A549 (cell line): ENCODE measurements around the gene KREMEN1. TPM values are rescaled to one million over a fixed set of nuclear protein-coding genes. Genes with fewer than 3 reads are reported as not detected.

ENCODE experiments used
- ATAC-seq, 2 experiments: fragments of 200-7000 bp in 1 of 2; fragments of >200 bp in 1 of 2; cut with Nextera tagmentation in 1 of 2; cut with Tn5 transposase in 1 of 2; 3 replicates each; pipeline versions ENCODE4 v1.8.0 to v1.9.1; 2018 to 2020; ENCODE audit warnings: mild to moderate bottlenecking in 1 of 2, moderate library complexity in 1 of 2
- CTCF ChIA-PET: fragments of 300-600 bp; sonication (Branson Sonifier 250); formaldehyde crosslinking; extraction: SDS; loops from one replicate; lab custom pipeline; 2021; ENCODE audit warnings: antibody characterized with exemption, inconsistent platforms; lab: Yijun Ruan, JAX
- POLR2A ChIA-PET: fragments of 350-600 bp; formaldehyde crosslinking; extraction: SDS; loops from one replicate; lab custom pipeline; 2021; ENCODE audit warnings: antibody characterized with exemption, inconsistent platforms; lab: Yijun Ruan, JAX
- DNase-seq, 2 experiments: peaks; one replicate each; pipeline versions ENCODE4 v3.0.0 to v3.0.0-alpha.2; 2011 to 2016; ENCODE audit warnings: low read depth in 1 of 2, low spot score in 1 of 2
- FAIRE-seq: peaks from 2 replicates; lab custom pipeline; 2011; peaks lifted over from hg19 to GRCh38; lab: Jason Lieb, UNC
- H3K27ac ChIP-seq, 2 experiments: fragments of >200 bp; sonication (Bioruptor Twin); formaldehyde crosslinking; 3 replicates each; pipeline ENCODE4 v1.5.1; 2016 to 2017
- H3K4me1 ChIP-seq: fragments of >200 bp; sonication (Bioruptor Twin); formaldehyde crosslinking; 3 replicates; pipeline ENCODE4 v1.6.1; 2016
- H3K4me2 ChIP-seq: fragments of >200 bp; sonication (Bioruptor Twin); formaldehyde crosslinking; 3 replicates; pipeline ENCODE4 v1.6.1; 2016
- H3K4me3 ChIP-seq: fragments of >200 bp; sonication (Bioruptor Twin); formaldehyde crosslinking; 3 replicates; pipeline ENCODE4 v1.5.1; 2016
- H3K9me3 ChIP-seq: fragments of >200 bp; sonication (Bioruptor Twin); formaldehyde crosslinking; 3 replicates; pipeline ENCODE4 v1.6.1; 2016
- BHLHE40 ChIP-seq: IDR thresholded peaks from 2 replicates; pipeline ENCODE4 v1.6.1; 2012; ENCODE audit warnings: low read depth, low read length, inconsistent platforms
- CBX2 ChIP-seq: fragments of 200-600 bp; sonication (generic); IDR thresholded peaks from 2 replicates; pipeline ENCODE4 v1.6.1; 2016; ENCODE audit warnings: low read depth, mild to moderate bottlenecking, borderline replicate concordance
- CHD2 ChIP-seq: fragments of 150-350 bp; IDR thresholded peaks from 2 replicates; pipeline ENCODE4 v1.6.1; 2014; ENCODE audit warnings: low read length; ENCODE audit not compliant: partially characterized antibody
- EHF ChIP-seq: fragments of 250-450 bp; sonication (Bioruptor Pico); IDR thresholded peaks from 2 replicates; pipeline ENCODE4 v1.5.0; 2020; ENCODE audit warnings: mild to moderate bottlenecking
- EHMT2 ChIP-seq: fragments of 200-600 bp; sonication (generic); IDR thresholded peaks from 2 replicates; pipeline ENCODE4 v1.6.1; 2016; ENCODE audit warnings: antibody characterized with exemption, low read depth, mild to moderate bottlenecking, moderate library complexity
- ESRRA ChIP-seq: fragments of 150-350 bp; IDR thresholded peaks from 2 replicates; pipeline ENCODE4 v1.6.1; 2014; ENCODE audit warnings: mild to moderate bottlenecking, low read length, borderline replicate concordance
- FOSB ChIP-seq: fragments of 250-450 bp; sonication (Bioruptor Pico); IDR thresholded peaks from 2 replicates; pipeline ENCODE4 v1.5.0; 2020; ENCODE audit warnings: mild to moderate bottlenecking, moderate library complexity
- FOSL2 ChIP-seq, 2 experiments: fragments of 450-650 bp in 1 of 2; fragments of >200 bp in 1 of 2; sonication (Bioruptor Twin) in 1 of 2; formaldehyde crosslinking; IDR thresholded peaks; 2 replicates each; pipeline versions ENCODE4 v1.5.0 to v1.6.1; 2016 to 2020; ENCODE audit warnings: mild to moderate bottlenecking in 1 of 2, moderate library complexity in 1 of 2
- HEYL ChIP-seq: fragments of 250-450 bp; sonication (Bioruptor Pico); IDR thresholded peaks from 2 replicates; pipeline ENCODE4 v1.8.0; 2021; ENCODE audit warnings: mild to moderate bottlenecking, moderate library complexity
- HOXB13 ChIP-seq: fragments of 250-450 bp; sonication (Bioruptor Pico); IDR thresholded peaks from 2 replicates; pipeline ENCODE4 v1.5.0; 2020; ENCODE audit warnings: low read depth, mild to moderate bottlenecking, moderate library complexity
- JUN ChIP-seq, 2 experiments: fragments of >200 bp; sonication (Bioruptor Twin); formaldehyde crosslinking; IDR thresholded peaks; 2 replicates in 1 of 2; 3 replicates in 1 of 2; pipeline ENCODE4 v1.6.1; 2016 to 2017
- MYC ChIP-seq: IDR thresholded peaks from 2 replicates; pipeline ENCODE4 v1.6.1; 2012; ENCODE audit warnings: mild to moderate bottlenecking, inconsistent platforms, low read length, improper control_type of control experiment, borderline replicate concordance
- NPAS2 ChIP-seq: fragments of 250-450 bp; sonication (Bioruptor Pico); IDR thresholded peaks from 2 replicates; pipeline ENCODE4 v1.8.0; 2022; ENCODE audit warnings: mild to moderate bottlenecking, moderate library complexity, borderline replicate concordance
- RARB ChIP-seq: fragments of 250-450 bp; sonication (Bioruptor Pico); IDR thresholded peaks from 2 replicates; pipeline ENCODE4 v1.8.0; 2021; ENCODE audit warnings: mild to moderate bottlenecking, moderate library complexity
- RFX5 ChIP-seq: fragments of 450-650 bp; IDR thresholded peaks from 2 replicates; pipeline ENCODE4 v1.7.1; 2014; ENCODE audit warnings: antibody characterized with exemption, mild to moderate bottlenecking, moderate library complexity
- SMC3 ChIP-seq: fragments of >200 bp; sonication (Bioruptor Twin); formaldehyde crosslinking; IDR thresholded peaks from 3 replicates; pipeline ENCODE4 v1.6.1; 2018; ENCODE audit warnings: inconsistent platforms
- SREBF2 ChIP-seq: fragments of 450-650 bp; IDR thresholded peaks from 2 replicates; pipeline ENCODE4 v1.6.1; 2014; ENCODE audit warnings: mild to moderate bottlenecking, moderate library complexity
- ZC3H11A ChIP-seq: fragments of 450-650 bp; IDR thresholded peaks from 2 replicates; pipeline ENCODE4 v1.6.1; 2014; ENCODE audit warnings: antibody characterized with exemption, mild to moderate bottlenecking
- ZSCAN20 ChIP-seq: fragments of 250-450 bp; sonication (Bioruptor Pico); IDR thresholded peaks from 2 replicates; pipeline ENCODE4 v1.8.0; 2022; ENCODE audit warnings: mild to moderate bottlenecking, moderate library complexity
- WGBS: methylation state at CpG from one replicate; pipeline ENCODE4 v1.1.6; 2017; ENCODE audit errors: missing lambda C conversion rate; 5-methylcytosine and 5-hydroxymethylcytosine counted together
- polyA plus RNA-seq, 4 experiments: library from polyadenylated mRNA; depleted of rRNA in 3 of 4; stranded (reverse); fragments of >200 nt; fragmentation: RNase III in 1 of 4; extraction: RNeasy Plus Mini Kit Qiagen cat#74134 plus additional on column Dnase treatment in 1 of 4; gene quantifications; 2 replicates in 3 of 4; 3 replicates in 1 of 4; pipeline ENCODE4 v1.2.3, GENCODE V29; 2011 to 2017
- TF ChIP-seq, protein P1 (sequence below): fragments of >200 bp; sonication (Bioruptor Twin); formaldehyde crosslinking; IDR thresholded peaks from 2 replicates; pipeline ENCODE4 v1.6.1; 2016
- TF ChIP-seq, protein P2 (sequence below): fragments of 150-350 bp; IDR thresholded peaks from 2 replicates; pipeline ENCODE4 v1.6.1; 2014; ENCODE audit warnings: low read depth, mild to moderate bottlenecking, low read length
- TF ChIP-seq, protein P3 (sequence below): fragments of 200-600 bp; sonication (generic); IDR thresholded peaks from 2 replicates; pipeline ENCODE4 v1.6.1; 2016; ENCODE audit warnings: antibody characterized with exemption, mild to moderate bottlenecking, moderate library complexity
- TF ChIP-seq, protein P4 (sequence below): IDR thresholded peaks from 2 replicates; pipeline ENCODE4 v1.6.1; 2012
- TF ChIP-seq, protein P5 (sequence below): fragments of 250-450 bp; sonication (Bioruptor Pico); IDR thresholded peaks from 2 replicates; pipeline ENCODE4 v1.5.0; 2021; ENCODE audit warnings: mild to moderate bottlenecking, moderate library complexity, borderline replicate concordance

KREMEN1 gene
- polyA plus RNA-seq, 2 of the 4 experiments (the other 2 are of a cell fraction), result 1.7 to 2.5 TPM

DNA sequence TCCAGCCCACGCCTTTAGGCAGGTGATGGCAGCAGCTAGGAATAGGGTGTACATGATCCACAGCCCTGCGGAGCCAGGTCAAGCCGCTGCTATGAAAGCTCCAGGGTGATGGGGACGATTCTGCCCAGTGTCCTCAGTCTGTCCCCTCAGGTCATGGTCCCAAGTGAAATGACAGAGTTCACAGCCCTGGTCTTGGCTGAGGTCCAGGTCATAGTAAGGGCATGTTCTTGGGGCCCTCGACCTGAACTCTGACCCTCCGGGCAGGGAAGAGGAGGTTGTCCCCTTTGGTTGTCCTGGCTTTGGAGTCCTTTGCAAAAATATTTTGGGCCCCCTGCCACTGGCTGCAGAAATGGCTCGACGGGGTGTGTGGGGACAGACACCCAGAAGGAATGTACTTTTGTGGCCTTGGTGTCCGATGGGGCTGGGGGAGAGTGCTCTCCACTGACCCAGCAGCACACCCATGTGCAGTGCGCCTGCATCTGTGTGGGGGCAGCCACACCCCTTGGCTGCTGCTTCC is 18.5 kb upstream of the KREMEN1 start:
- no peak for ATAC-seq
- ChIA-PET POLR2A (no interaction called here), CTCF (interaction anchor here (1.0 to 2.1 kb wide), 3 partner anchors 11 to 199 kb away, joined by 3 to 8 read pairs (median 5); no protein-coding TSS in a partner anchor)
- Histone ChIP-seq H3K4me1 (no peaks in the 10 kb centered on the region), H3K9me3 (no peaks in the 10 kb centered on the region), H3K4me3 (no peak overlapping the region), H3K27ac (no peak overlapping the region), H3K4me2 (no peak overlapping the region)
- no peak for FAIRE-seq
- 82% methylated on average over 9 of the region's 10 CpGs for WGBS
- no peak for DNase-seq
- TF ChIP-seq, protein P1, sequence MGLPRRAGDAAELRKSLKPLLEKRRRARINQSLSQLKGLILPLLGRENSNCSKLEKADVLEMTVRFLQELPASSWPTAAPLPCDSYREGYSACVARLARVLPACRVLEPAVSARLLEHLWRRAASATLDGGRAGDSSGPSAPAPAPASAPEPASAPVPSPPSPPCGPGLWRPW, result no peak
- no peak for TF ChIP-seq HEYL (CRISPR knock-in tag)
- TF ChIP-seq RFX5, result no peak
- TF ChIP-seq, protein P2, sequence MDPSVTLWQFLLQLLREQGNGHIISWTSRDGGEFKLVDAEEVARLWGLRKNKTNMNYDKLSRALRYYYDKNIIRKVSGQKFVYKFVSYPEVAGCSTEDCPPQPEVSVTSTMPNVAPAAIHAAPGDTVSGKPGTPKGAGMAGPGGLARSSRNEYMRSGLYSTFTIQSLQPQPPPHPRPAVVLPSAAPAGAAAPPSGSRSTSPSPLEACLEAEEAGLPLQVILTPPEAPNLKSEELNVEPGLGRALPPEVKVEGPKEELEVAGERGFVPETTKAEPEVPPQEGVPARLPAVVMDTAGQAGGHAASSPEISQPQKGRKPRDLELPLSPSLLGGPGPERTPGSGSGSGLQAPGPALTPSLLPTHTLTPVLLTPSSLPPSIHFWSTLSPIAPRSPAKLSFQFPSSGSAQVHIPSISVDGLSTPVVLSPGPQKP, result no peak
- TF ChIP-seq SMC3, result no peak
- TF ChIP-seq BHLHE40, result no peak
- TF ChIP-seq CBX2, result no peak
- TF ChIP-seq SREBF2, result no peak
- TF ChIP-seq, protein P3, sequence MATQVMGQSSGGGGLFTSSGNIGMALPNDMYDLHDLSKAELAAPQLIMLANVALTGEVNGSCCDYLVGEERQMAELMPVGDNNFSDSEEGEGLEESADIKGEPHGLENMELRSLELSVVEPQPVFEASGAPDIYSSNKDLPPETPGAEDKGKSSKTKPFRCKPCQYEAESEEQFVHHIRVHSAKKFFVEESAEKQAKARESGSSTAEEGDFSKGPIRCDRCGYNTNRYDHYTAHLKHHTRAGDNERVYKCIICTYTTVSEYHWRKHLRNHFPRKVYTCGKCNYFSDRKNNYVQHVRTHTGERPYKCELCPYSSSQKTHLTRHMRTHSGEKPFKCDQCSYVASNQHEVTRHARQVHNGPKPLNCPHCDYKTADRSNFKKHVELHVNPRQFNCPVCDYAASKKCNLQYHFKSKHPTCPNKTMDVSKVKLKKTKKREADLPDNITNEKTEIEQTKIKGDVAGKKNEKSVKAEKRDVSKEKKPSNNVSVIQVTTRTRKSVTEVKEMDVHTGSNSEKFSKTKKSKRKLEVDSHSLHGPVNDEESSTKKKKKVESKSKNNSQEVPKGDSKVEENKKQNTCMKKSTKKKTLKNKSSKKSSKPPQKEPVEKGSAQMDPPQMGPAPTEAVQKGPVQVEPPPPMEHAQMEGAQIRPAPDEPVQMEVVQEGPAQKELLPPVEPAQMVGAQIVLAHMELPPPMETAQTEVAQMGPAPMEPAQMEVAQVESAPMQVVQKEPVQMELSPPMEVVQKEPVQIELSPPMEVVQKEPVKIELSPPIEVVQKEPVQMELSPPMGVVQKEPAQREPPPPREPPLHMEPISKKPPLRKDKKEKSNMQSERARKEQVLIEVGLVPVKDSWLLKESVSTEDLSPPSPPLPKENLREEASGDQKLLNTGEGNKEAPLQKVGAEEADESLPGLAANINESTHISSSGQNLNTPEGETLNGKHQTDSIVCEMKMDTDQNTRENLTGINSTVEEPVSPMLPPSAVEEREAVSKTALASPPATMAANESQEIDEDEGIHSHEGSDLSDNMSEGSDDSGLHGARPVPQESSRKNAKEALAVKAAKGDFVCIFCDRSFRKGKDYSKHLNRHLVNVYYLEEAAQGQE, result no peak
- no peak for TF ChIP-seq ESRRA
- no peak for TF ChIP-seq NPAS2 (CRISPR knock-in tag)
- TF ChIP-seq MYC, result no peak
- no peak for TF ChIP-seq CHD2
- TF ChIP-seq, protein P4, sequence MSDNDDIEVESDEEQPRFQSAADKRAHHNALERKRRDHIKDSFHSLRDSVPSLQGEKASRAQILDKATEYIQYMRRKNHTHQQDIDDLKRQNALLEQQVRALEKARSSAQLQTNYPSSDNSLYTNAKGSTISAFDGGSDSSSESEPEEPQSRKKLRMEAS, result no peak
- TF ChIP-seq, all 56 proteins: peak for 0

DNA sequence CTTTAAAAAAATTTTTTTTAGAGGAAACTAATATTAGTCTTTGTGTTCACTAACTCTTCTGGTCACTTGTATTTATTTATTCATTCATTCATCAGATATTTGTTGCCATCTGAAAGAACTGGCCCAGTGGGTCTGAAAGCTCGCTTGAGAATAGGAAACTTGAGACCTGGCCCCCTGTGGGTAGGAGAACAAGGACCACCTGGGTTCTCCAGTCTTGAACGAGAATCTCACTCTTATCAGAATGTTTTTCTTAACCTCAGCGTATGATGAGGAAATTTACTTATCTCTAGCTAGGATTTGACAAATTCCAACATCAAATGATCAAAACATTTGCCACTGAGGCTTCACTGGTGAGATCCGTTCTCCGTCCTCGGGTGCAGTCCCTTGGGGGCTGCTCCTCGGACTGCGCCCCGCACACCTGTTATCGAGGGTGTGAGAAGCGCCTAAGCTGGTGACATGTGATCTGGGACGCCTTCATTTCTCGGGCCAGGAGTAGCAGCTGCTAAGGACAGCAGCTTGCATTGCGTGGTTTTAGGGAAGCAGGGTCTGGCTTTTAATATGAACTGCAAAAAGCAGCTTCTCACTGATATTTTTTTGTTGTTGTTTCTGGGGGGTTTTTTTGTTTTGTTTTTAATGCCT is 17.5 kb upstream of the KREMEN1 start:
- H3K4me3 ChIP-seq, result no peak overlapping the region
- ATAC-seq (no peak), DNase-seq (no peak), FAIRE-seq (no peak)
- TF ChIP-seq RARB (CRISPR knock-in tag), result no peak
- H3K4me1 ChIP-seq, result no peaks in the 10 kb centered on the region
- CTCF ChIA-PET, result interaction anchor here (1.1 to 1.6 kb wide), 3 partner anchors 14 to 200 kb away, joined by 3 to 7 read pairs (median 5); no protein-coding TSS in a partner anchor
- POLR2A ChIA-PET, result no interaction called here
- no peak overlapping the region for H3K27ac ChIP-seq
- H3K4me2 ChIP-seq, result no peak overlapping the region
- WGBS, result 85% methylated on average over 14 of the region's 14 CpGs
- no peaks in the 10 kb centered on the region for H3K9me3 ChIP-seq

DNA sequence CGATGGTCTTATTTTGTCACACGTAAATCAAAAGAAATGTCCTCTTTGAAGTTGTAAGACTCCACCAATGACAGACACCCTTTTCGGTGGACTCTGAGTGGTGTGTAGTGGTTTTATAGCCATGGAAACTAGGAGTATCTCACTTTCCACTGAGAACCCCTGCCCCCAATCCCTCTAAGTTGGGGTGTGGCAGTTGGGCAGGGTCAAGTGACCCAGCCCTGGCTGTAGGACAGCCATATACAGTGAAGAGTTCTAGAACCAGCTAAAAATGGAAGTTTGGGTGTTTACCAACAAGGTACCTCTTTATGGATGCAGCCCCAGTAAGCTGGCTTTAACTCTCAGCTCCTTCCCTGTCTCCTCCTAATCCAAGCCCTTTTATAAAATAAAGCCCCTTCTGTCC is 16.4 kb upstream of the KREMEN1 start:
- POLR2A ChIA-PET, result no interaction called here
- Histone ChIP-seq H3K4me1 (no peaks in the 10 kb centered on the region), H3K27ac (no peak overlapping the region), H3K9me3 (no peaks in the 10 kb centered on the region), H3K4me2 (no peak overlapping the region), H3K4me3 (no peak overlapping the region)
- CTCF ChIA-PET, result interaction anchor here (1.6 to 1.7 kb wide), 2 partner anchors 16 kb away, joined by 5 to 7 read pairs; no protein-coding TSS in a partner anchor
- ATAC-seq (no peak), DNase-seq (no peak), FAIRE-seq (no peak)
- WGBS, result 98% methylated on average over 3 of the region's 3 CpGs
- no peak for TF ChIP-seq EHMT2
- no peak for TF ChIP-seq ESRRA
- TF ChIP-seq, protein P4, result no peak
- TF ChIP-seq FOSB (CRISPR knock-in tag), result no peak
- no peak for TF ChIP-seq EHF
- TF ChIP-seq HOXB13 (CRISPR knock-in tag), result no peak
- no peak for TF ChIP-seq FOSL2 (IDR thresholded peaks at IDR 0.05)
- no peak for TF ChIP-seq FOSL2 (CRISPR knock-in tag; IDR thresholded peaks at IDR 0.05)
- TF ChIP-seq, protein P5, sequence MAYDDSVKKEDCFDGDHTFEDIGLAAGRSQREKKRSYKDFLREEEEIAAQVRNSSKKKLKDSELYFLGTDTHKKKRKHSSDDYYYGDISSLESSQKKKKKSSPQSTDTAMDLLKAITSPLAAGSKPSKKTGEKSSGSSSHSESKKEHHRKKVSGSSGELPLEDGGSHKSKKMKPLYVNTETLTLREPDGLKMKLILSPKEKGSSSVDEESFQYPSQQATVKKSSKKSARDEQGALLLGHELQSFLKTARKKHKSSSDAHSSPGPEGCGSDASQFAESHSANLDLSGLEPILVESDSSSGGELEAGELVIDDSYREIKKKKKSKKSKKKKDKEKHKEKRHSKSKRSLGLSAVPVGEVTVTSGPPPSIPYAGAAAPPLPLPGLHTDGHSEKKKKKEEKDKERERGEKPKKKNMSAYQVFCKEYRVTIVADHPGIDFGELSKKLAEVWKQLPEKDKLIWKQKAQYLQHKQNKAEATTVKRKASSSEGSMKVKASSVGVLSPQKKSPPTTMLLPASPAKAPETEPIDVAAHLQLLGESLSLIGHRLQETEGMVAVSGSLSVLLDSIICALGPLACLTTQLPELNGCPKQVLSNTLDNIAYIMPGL (CRISPR knock-in tag), result no peak
- TF ChIP-seq JUN (IDR thresholded peaks at IDR 0.05), result no peak
- no peak for TF ChIP-seq ZSCAN20
- no peak for TF ChIP-seq ZC3H11A
